ENCODE data around the gene CCDC102A.

DNA sequence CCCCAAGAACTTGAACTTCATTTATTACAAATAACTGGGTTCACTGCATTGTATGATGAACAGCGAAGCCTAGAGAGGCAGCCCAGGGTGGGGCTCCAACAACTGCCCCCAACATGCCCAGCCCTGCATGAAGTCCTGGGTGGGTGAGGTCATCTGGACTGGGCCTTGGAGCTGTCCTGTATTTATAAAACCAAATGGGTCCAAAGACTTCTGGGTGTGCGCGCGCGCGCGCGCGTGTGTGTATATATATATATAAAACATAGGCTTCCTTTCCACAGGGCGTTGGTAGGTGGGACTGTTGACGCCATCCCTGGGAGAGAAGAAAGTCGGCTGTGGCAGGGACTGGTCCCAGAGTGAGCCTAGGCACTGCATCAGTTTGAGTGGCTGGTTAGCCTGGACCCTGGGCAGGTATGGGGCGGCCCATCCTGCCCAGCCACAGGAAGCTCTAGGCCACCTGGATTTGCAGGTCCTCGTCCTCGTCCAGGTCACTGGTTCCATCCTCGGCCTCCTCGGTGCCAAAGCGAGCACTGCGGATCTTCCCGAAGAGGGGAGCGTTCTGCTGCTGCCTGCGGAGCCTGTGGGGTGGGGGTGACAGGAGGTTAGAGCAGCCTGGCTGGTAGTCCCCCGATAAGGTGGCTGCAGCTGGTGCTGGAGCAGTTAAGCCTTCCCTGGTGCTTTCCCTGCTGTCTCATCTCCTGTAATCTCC lies 23.9 kb downstream of the CCDC102A start:
- TF ChIP-seq, protein P1, sequence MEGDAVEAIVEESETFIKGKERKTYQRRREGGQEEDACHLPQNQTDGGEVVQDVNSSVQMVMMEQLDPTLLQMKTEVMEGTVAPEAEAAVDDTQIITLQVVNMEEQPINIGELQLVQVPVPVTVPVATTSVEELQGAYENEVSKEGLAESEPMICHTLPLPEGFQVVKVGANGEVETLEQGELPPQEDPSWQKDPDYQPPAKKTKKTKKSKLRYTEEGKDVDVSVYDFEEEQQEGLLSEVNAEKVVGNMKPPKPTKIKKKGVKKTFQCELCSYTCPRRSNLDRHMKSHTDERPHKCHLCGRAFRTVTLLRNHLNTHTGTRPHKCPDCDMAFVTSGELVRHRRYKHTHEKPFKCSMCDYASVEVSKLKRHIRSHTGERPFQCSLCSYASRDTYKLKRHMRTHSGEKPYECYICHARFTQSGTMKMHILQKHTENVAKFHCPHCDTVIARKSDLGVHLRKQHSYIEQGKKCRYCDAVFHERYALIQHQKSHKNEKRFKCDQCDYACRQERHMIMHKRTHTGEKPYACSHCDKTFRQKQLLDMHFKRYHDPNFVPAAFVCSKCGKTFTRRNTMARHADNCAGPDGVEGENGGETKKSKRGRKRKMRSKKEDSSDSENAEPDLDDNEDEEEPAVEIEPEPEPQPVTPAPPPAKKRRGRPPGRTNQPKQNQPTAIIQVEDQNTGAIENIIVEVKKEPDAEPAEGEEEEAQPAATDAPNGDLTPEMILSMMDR (IDR thresholded peaks at IDR 0.05), result no peak
- no peak for TF ChIP-seq POLR2A (IDR thresholded peaks at IDR 0.05; ENCODE audit: low read depth)
